Activated CD8-positive, alpha-beta T cell treated with anti-CD3 and anti-CD28 coated beads for 36 hours (primary cell): ENCODE data around the gene FFAR1. TPM values are rescaled to one million over a fixed set of nuclear protein-coding genes. Genes with fewer than 3 reads are reported as not detected.
A peak's percentile ranks its signal among the peaks of the same experiment; 100 is the strongest.

Experiments
- ATAC-seq: fragments of 200-7000 bp; cut with Tn5 transposase; one replicate; pipeline ENCODE4 v1.10.0; 2021; ENCODE audit warnings: mild to moderate bottlenecking, moderate library complexity
- CTCF ChIA-PET: fragments of 350-600 bp; sonication (Branson Sonifier 250); formaldehyde crosslinking; loops from one replicate; lab custom pipeline; 2021; ENCODE audit warnings: antibody characterized with exemption; lab: Charles Lee
- POLR2A ChIA-PET: fragments of 350-600 bp; sonication (Branson Sonifier 250); formaldehyde crosslinking; loops from one replicate; lab custom pipeline; 2021; ENCODE audit warnings: antibody characterized with exemption; lab: Charles Lee
- DNase-seq: peaks from one replicate; pipeline ENCODE4 v3.0.0-alpha.2; 2020
- H3K27ac Mint-ChIP-seq: one replicate; pipeline ENCODE4 v1.8.0; 2021; ENCODE audit warnings: mild to moderate bottlenecking, mixed read lengths
- H3K27me3 Mint-ChIP-seq: one replicate; pipeline ENCODE4 v1.8.0; 2021; ENCODE audit warnings: mixed read lengths
- H3K36me3 Mint-ChIP-seq: one replicate; pipeline ENCODE4 v1.8.0; 2021; ENCODE audit warnings: low read depth, mixed read lengths
- H3K4me1 Mint-ChIP-seq: one replicate; pipeline ENCODE4 v1.8.0; 2021; ENCODE audit warnings: low read depth, mixed read lengths
- H3K4me3 Mint-ChIP-seq: one replicate; pipeline ENCODE4 v1.8.0; 2021; ENCODE audit warnings: mild to moderate bottlenecking, moderate library complexity, mixed read lengths
- H3K9me3 Mint-ChIP-seq: one replicate; pipeline ENCODE4 v1.8.0; 2021; ENCODE audit warnings: mixed read lengths
- intact Hi-C: fragments of 100-400 bp; cut with micrococcal nuclease; formaldehyde crosslinking; loops from one replicate; pipeline ENCODE4 v1.10.0; 2022
- total RNA-seq, 2 experiments: library from RNA; stranded (reverse); gene quantifications; one replicate each; pipeline ENCODE4 v1.2.3, GENCODE V29; 2021
- TF ChIP-seq, protein P1 (sequence below): fragments of 200-600 bp; IDR thresholded peaks from one replicate; pipeline ENCODE4 v1.8.0; 2022; ENCODE audit warnings: antibody characterized with exemption, mild to moderate bottlenecking

FFAR1 gene
- total RNA-seq, 2 experiments from 2014 or later = not detected

DNA sequence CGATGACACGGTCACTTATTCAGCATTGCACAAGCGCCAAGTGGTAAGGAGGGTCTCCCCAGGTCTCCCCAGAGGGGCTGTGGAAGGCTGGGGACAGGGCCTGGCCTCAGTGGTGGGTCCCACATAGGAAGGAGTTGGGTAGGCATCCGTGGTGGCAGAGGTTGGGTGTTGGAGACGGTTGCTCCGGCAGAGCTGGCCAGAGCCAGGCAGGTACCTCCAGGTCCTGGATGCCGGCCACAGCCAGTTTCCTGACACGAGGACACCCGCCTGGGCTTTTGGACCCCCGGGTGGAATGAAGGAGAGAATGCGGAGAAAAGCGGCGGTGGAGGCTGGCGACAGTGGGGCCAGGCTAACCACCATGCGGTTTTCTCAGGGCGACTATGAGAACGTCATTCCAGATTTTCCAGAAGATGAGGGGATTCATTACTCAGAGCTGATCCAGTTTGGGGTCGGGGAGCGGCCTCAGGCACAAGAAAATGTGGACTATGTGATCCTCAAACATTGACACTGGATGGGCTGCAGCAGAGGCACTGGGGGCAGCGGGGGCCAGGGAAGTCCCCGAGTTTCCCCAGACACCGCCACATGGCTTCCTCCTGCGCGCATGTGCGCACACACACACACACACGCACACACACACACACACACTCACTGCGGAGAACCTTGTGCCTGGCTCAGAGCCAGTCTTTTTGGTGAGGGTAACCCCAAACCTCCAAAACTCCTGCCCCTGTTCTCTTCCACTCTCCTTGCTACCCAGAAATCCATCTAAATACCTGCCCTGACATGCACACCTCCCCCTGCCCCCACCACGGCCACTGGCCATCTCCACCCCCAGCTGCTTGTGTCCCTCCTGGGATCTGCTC, 1.3 kb upstream of the FFAR1 start:
- ChIA-PET CTCF (interaction anchor here (1.2 to 2.5 kb wide), 6 partner anchors 11 to 164 kb away, joined by 3 to 10 read pairs (median 5); partner anchors contain the start of gene FFAR3), POLR2A (interaction anchor here (0.6 to 2.3 kb wide), 9 partner anchors 10 to 192 kb away, joined by 3 to 9 read pairs (median 3); partner anchors contain the start of genes FFAR3 and FXYD5)
- no peaks in the 10 kb centered on the region for H3K9me3 Mint-ChIP-seq
- DNase-seq (peak; percentile 87), ATAC-seq (peak; percentile 56)
- H3K4me1 Mint-ChIP-seq = peaks cover 31% of the 10 kb centered on the region
- peak overlapping the region; percentile 99 for H3K27ac Mint-ChIP-seq
- H3K36me3 Mint-ChIP-seq = no peaks in the 10 kb centered on the region
- TF ChIP-seq, protein P1, sequence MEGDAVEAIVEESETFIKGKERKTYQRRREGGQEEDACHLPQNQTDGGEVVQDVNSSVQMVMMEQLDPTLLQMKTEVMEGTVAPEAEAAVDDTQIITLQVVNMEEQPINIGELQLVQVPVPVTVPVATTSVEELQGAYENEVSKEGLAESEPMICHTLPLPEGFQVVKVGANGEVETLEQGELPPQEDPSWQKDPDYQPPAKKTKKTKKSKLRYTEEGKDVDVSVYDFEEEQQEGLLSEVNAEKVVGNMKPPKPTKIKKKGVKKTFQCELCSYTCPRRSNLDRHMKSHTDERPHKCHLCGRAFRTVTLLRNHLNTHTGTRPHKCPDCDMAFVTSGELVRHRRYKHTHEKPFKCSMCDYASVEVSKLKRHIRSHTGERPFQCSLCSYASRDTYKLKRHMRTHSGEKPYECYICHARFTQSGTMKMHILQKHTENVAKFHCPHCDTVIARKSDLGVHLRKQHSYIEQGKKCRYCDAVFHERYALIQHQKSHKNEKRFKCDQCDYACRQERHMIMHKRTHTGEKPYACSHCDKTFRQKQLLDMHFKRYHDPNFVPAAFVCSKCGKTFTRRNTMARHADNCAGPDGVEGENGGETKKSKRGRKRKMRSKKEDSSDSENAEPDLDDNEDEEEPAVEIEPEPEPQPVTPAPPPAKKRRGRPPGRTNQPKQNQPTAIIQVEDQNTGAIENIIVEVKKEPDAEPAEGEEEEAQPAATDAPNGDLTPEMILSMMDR = no peak
- peaks cover 1% of the 10 kb centered on the region for H3K27me3 Mint-ChIP-seq
- peak overlapping the region; percentile 56 for H3K4me3 Mint-ChIP-seq
- intact Hi-C loops = no loop called here

DNA sequence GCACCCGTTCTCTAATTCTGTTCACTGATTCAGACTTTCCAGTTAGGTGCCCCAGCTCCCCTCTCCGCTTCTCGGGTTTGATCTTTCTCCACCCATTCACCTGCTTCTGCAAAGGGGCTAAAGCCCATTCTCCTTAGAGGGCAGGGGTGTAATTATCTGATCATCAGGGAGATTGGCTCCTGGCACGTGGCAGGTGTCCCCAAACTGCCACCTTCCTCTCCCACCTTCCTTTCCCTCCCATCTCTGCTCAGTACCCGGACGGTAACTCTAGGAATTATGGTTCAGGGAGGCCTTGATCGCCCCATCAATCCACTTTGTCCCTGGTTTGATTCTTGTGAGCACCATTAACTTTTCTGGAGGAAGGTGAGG, 212 bp downstream of the FFAR1 start:
- Mint-ChIP-seq H3K27ac (peak overlapping the region; percentile 99), H3K9me3 (no peaks in the 10 kb centered on the region), H3K27me3 (no peaks in the 10 kb centered on the region), H3K4me1 (peaks cover 36% of the 10 kb centered on the region), H3K4me3 (peak overlapping the region; percentile 56), H3K36me3 (no peaks in the 10 kb centered on the region)
- ChIA-PET POLR2A (interaction anchor here (1.0 to 1.5 kb wide), 3 partner anchors 9 to 276 kb away, joined by 3 to 4 read pairs (median 3); partner anchors contain the start of gene FXYD5), CTCF (interaction anchor here (0.7 to 2.5 kb wide), 7 partner anchors 10 to 163 kb away, joined by 3 to 10 read pairs (median 5); partner anchors contain the start of gene FFAR3)
- intact Hi-C loops = no loop called here
- ATAC-seq (no peak), DNase-seq (no peak)
- TF ChIP-seq, protein P1 = no peak

DNA sequence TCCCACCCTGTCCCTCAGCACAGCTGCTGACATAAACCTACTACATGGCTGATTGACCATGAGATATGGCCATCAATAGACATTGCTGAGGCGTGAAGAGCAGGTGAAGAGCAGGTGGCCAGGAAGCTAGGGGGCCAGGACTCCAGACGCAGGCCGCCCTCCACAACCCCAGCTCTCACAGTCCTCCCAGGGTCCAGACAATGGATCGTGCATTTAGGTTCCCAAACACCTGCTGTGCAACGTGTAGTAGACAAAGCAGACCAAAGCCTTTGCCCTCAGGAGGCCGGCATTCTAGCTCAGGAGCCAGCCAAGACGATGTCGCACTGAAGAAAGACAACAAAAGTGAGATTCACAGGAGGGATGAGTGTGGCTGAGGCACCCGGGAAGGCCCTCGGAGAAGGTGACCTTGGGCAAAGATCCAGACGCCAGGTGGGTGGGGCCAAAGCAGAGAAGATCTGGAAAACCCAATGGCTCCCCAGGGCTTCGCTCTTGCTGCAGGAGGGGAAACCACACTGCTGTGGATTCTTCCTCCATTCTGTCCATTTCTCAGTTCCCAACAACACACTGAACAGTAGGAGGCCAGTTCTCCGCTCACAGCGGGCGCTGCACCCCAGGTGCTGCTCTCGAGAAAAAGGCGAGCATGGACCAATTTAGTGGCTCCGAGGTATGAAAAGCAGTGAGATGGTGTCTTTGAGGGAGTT, 1.4 kb downstream of the FFAR1 start:
- ChIA-PET POLR2A (interaction anchor here (0.6 to 1.0 kb wide), 2 partner anchors 83 to 145 kb away, joined by 3 to 4 read pairs; no protein-coding TSS in a partner anchor), CTCF (interaction anchor here (1.3 to 2.7 kb wide), 4 partner anchors 9 to 162 kb away, joined by 4 to 11 read pairs (median 8); partner anchors contain the start of gene FFAR3)
- intact Hi-C loops = no loop called here
- no peak overlapping the region for H3K27ac Mint-ChIP-seq
- TF ChIP-seq, protein P1 = no peak
- H3K4me3 Mint-ChIP-seq = no peak overlapping the region
- H3K4me1 Mint-ChIP-seq = peaks cover 39% of the 10 kb centered on the region
- no peaks in the 10 kb centered on the region for H3K9me3 Mint-ChIP-seq
- H3K27me3 Mint-ChIP-seq = peaks cover 2% of the 10 kb centered on the region
- ATAC-seq (no peak), DNase-seq (no peak)
- no peaks in the 10 kb centered on the region for H3K36me3 Mint-ChIP-seq

DNA sequence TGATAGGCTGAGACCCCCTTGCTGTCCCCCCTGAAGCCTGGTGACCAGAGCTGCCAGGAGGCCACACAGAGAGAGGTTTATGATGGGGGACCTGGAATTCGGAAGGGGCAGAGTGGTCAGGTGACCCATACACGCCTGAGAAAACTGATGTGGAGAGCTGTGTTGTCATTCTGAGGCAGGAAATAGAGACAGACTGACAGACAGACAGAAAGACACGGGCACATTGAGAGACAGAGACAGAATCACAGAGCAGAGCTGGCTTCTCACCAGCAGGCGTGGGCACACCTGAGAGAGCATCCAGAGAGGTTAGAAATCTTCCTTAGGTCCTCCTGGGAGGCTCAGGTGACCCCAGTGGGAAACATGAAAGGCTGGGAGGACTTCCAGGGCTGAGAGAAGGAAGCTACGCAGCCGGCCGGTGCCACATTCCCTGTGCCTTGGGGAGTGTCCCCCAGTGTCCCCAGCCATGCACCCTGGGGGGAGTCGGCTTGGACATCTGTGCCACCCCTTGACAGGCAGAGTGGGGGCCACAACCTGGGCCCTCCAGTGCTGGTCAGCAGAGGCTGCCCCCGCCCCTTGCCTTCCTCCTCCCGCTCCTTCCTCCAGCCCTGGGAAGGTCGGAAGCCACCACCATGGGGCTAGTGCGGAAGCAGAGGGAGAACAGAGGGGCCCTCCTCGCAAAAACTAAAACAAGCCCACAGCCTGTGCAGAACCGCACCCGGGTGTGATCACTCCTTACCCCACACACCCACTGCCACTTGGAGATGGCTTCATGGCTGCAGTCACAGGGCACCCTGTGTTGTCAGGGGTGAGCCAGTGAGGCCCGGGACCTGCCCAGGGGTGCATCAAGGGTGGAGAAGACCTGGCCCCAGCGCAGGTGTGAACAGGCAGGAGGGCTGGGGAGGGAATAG, 2.2 kb downstream of the FFAR1 start:
- no peak overlapping the region for H3K27ac Mint-ChIP-seq
- no peaks in the 10 kb centered on the region for H3K36me3 Mint-ChIP-seq
- TF ChIP-seq, protein P1 = no peak
- no peak overlapping the region for H3K4me3 Mint-ChIP-seq
- ChIA-PET POLR2A (interaction anchor here (1.0 kb wide), 1 partner anchor 144 kb away, joined by 4 read pairs; no protein-coding TSS in a partner anchor), CTCF (interaction anchor here (1.3 to 2.7 kb wide), 3 partner anchors 17 to 161 kb away, joined by 4 to 11 read pairs (median 7); no protein-coding TSS in a partner anchor)
- no peaks in the 10 kb centered on the region for H3K9me3 Mint-ChIP-seq
- intact Hi-C loops = no loop called here
- ATAC-seq = no peak
- H3K27me3 Mint-ChIP-seq = peaks cover 2% of the 10 kb centered on the region
- H3K4me1 Mint-ChIP-seq = peaks cover 39% of the 10 kb centered on the region
- DNase-seq = no peak
